LNCaP clone FGC (cell line): Measurements from ENCODE around the gene IBSP.

ENCODE experiments used
- DNase-seq: peaks from one replicate; pipeline ENCODE4 v3.0.0-alpha.2; 2011; ENCODE audit warnings: low read depth
- H3K4me3 ChIP-seq: 2 replicates; pipeline ENCODE4 v1.5.1; 2011; ENCODE audit warnings: mild to moderate bottlenecking, low read depth, low read length, control low read depth
- CTCF ChIP-seq: IDR thresholded peaks from 2 replicates; pipeline ENCODE4 v1.5.1; 2012; ENCODE audit warnings: mild to moderate bottlenecking; ENCODE audit not compliant: control insufficient read depth, insufficient read depth; ENCODE audit errors: extremely low read depth

The IBSP gene

GRCh38 chr4:87799301-87800113 lies at the start of gene IBSP:
TSS of gene IBSP (plus strand) at chr4:87799554. CDS start at chr4:87802362, 2,808 bp downstream.
- no peak for DNase-seq
- H3K4me3 ChIP-seq, result no peak within 1 kb of the TSS
- no peak for TF ChIP-seq CTCF

- DNase-seq, result no peak
- no peak for TF ChIP-seq CTCF
- no peak overlapping the region for H3K4me3 ChIP-seq
Measured at GRCh38 chr4:87749883-87750282, 49.5 kb upstream of the IBSP start.

GRCh38 chr4:87758270-87758669 lies 41.1 kb upstream of the IBSP start:
- H3K4me3 ChIP-seq, result no peak overlapping the region
- no peak for DNase-seq
- no peak for TF ChIP-seq CTCF

- no peak for DNase-seq
- no peak overlapping the region for H3K4me3 ChIP-seq
- no peak for TF ChIP-seq CTCF
Measured at GRCh38 chr4:87762311-87762710, 37.0 kb upstream of the IBSP start.

GRCh38 chr4:87781569-87781968 lies 17.8 kb upstream of the IBSP start:
- DNase-seq, result no peak
- no peak overlapping the region for H3K4me3 ChIP-seq
- TF ChIP-seq CTCF, result no peak

GRCh38 chr4:87783781-87784180 lies 15.6 kb upstream of the IBSP start:
- TF ChIP-seq CTCF, result no peak
- DNase-seq, result no peak
- H3K4me3 ChIP-seq, result no peak overlapping the region

GRCh38 chr4:87785731-87786509 lies 13.4 kb upstream of the IBSP start:
- H3K4me3 ChIP-seq, result no peak overlapping the region
- no peak for TF ChIP-seq CTCF
- no peak for DNase-seq
